ENCODE data around the gene ABCA12.

Gene ABCA12

DNA sequence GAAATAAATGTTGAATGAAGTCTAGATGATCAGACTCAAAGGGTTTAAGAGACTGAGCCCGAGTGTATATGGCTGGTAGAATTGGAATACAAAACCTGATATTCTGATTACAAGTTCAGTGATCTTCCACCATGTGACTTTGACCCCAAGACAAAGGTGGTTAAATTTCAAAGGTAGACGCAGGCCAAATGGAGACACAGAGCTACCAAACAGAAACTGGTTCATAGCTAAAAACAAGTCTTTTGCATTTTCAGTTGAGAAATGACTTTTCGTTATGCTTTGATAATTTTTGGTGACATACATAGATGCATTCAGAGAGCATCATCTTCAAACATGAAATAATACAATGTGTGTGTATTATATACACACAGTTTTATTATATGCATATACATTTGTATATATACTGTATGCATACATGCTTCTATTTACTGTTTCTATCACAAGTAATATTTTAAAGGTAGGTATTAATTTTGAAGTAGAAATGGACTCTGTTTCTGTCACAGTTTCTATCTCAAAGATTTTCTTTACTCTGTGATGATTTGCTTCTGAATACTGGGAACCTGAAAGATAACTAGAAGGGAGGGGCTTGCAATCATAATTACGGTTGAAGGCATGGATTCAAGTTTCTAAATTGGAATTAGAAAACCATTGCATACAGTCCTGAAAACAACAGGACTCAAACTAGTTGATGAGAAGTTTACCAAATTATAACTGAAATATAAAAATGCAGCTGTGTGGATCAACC, 142.3 kb downstream of the ABCA12 start:
- DNase-seq (ENCODE audit: low read depth, low spot score): no peak
- H3K4me3 ChIP-seq (ENCODE audit: low read length): no peak overlapping the region

DNA sequence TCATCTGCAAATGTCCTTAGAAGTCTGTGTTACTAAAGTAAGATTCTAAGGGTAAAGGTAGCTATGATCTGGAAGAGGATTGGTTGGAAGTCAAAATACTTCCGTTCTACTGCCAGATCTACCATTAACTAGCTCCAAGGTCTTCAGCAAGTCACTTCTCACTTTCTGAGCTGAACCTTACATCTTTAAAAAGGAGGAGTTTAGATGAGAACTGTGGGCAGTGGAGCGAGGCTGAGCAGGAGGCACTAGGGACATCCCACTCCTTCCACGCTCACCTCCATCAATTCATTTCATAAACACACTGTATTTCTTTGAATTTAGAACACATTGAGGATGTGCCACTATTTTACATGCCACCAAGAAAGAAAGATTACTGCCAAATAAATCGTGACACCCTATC, 143.0 kb downstream of the ABCA12 start:
- no peak overlapping the region for H3K4me3 ChIP-seq (ENCODE audit: low read length)
- DNase-seq (ENCODE audit: low read depth, low spot score): no peak

- DNase-seq (ENCODE audit: low read depth, low spot score): no peak
- H3K4me3 ChIP-seq (ENCODE audit: low read length): no peak overlapping the region
Measured at GRCh38 chr2:214992911-214993310, 145.5 kb downstream of the ABCA12 start.

- H3K4me3 ChIP-seq (ENCODE audit: low read length): no peak overlapping the region
- DNase-seq (ENCODE audit: low read depth, low spot score): no peak
Measured at GRCh38 chr2:214989187-214989586, 149.2 kb downstream of the ABCA12 start.

DNA sequence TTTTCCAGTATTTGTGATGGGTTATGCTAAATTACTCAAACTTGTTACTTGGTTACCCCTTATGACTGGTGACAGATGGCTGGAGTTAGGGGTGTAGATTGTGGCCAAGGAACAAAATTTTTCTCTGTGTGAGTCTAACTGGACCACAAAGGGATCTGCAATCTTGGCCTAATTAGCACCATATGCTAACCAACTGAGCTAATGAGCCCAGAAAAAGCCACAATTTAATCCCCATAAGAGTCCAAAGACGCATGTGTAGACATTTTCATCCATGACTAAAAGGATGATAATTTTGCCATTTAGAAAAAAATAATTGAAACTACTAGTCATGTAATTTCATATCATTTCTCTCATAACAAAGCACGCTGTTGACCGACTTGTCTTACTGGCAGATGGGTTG, 151.2 kb downstream of the ABCA12 start:
- no peak for DNase-seq (ENCODE audit: low read depth, low spot score)
- no peak overlapping the region for H3K4me3 ChIP-seq (ENCODE audit: low read length)

- no peak overlapping the region for H3K4me3 ChIP-seq (ENCODE audit: low read length)
- no peak for DNase-seq (ENCODE audit: low read depth, low spot score)
Measured at GRCh38 chr2:214985619-214986018, 152.8 kb downstream of the ABCA12 start.

GRCh38 chr2:214966420-214966819, 172.0 kb downstream of the ABCA12 start:
- DNase-seq (ENCODE audit: low read depth, low spot score): no peak
- H3K4me3 ChIP-seq (ENCODE audit: low read length): no peak overlapping the region

DNA sequence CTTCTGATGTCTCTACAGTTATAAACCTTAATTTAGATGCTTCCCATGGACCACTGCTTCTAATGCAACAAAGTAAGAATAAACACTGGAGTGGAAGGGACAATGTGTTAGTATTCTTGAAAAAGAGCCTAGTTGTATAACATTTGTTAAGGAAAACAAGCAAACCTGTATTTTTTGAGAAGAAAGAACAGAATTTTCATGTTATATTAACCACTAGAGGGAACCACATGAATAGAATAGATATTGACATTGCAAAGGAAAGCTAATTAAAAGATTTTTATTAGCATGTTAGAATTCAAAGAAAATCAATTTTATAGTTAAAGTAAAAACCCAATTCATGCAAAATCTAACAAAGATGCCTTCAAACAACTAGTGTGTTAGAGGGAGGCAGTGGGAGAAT, 177.7 kb downstream of the ABCA12 start:
- no peak for DNase-seq (ENCODE audit: low read depth, low spot score)
- H3K4me3 ChIP-seq (ENCODE audit: low read length): no peak overlapping the region

DNA sequence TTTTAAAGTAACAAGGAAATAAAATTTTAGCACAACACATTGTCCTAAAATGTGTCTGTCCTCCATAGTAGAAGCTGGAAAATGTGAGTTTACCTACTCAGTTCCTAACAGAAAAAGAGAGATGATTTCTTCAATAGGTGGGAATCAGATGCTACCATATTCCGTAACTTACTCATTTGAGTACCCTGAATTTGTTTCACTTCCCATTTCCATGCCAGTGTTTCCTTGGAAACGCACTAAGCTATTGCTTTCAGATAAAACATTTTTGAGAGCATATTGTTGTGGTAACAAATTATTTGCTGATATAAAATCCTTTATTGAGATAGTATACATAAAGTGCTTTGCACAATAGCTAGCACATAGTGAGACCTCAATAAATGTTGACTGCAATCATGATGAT, 191.5 kb downstream of the ABCA12 start:
- no peak for DNase-seq (ENCODE audit: low read depth, low spot score)

GRCh38 chr2:214934006-214934405, 204.4 kb downstream of the ABCA12 start:
- H3K4me3 ChIP-seq (ENCODE audit: low read length): no peak overlapping the region
- no peak for DNase-seq (ENCODE audit: low read depth, low spot score)

More for the DNA sequence above, 191.5 kb downstream of the ABCA12 start:
- no peak overlapping the region for H3K4me3 ChIP-seq (ENCODE audit: low read length)

DNA sequence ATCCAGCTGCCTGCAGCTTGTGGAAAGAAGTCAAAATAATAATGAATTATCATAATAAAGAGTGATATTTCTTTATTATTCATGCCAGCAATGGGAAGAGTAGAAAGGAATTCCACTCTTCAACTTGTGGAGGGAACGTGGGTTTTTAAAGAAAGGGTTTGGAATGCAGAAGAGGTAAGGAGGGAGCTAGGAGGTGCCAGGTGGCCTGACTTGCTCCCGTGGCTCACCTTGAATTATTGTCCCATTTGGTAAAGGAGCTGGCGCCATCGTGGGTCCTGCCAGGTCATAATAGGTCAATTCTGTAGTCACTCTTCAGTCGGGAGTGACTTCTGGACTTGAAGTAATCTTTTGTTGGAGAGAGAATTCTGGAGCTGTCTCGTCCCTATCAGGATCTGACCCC, 233.8 kb downstream of the ABCA12 start:
- no peak overlapping the region for H3K4me3 ChIP-seq (ENCODE audit: low read length)
- DNase-seq (ENCODE audit: low read depth, low spot score): no peak

- no peak for DNase-seq (ENCODE audit: low read depth, low spot score)
- H3K4me3 ChIP-seq (ENCODE audit: low read length): no peak overlapping the region
Measured at GRCh38 chr2:214904176-214904575, 234.2 kb downstream of the ABCA12 start.

DNA sequence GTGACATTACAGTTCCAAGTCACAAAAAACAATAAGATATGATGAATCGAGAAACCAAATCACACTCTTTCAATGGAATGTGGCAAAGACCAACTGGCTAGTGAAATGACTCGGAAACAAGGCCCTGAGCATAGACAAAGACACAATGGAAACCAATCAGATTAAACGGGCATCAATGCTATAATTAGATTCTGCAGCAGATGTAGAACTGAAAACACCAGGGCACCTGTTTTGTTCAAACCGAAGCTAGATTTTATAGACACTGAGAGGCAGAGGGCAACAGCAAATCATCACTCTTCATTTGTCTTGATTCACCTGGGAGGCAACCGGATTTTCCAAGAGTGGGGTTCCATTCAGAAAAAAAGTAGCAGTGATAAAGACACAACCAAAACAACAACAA, 236.1 kb downstream of the ABCA12 start:
- no peak for DNase-seq (ENCODE audit: low read depth, low spot score)
- no peak overlapping the region for H3K4me3 ChIP-seq (ENCODE audit: low read length)

- DNase-seq (ENCODE audit: low read depth, low spot score): no peak
- H3K4me3 ChIP-seq (ENCODE audit: low read length): no peak overlapping the region
Measured at GRCh38 chr2:214899751-214900150, 238.7 kb downstream of the ABCA12 start.

DNA sequence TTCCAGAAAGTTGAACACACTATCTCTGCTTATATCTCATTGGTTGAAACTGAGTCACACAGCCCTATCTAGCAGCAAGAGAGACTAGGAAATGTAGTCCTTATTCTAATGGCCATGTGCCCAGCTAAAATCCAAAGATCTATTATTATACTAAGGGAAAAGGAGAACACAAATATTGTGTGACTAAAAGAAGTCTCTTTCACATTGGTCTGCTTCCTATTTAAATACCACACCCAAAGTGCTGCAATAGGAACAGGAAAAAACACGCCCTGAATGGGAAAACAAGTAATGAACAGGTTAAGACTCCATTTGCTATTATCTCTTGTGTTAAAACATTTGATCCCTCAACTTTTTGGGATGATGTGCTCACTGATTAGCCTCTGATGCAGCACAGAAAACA, 242.2 kb downstream of the ABCA12 start:
- H3K4me3 ChIP-seq (ENCODE audit: low read length): no peak overlapping the region
- DNase-seq (ENCODE audit: low read depth, low spot score): no peak

DNA sequence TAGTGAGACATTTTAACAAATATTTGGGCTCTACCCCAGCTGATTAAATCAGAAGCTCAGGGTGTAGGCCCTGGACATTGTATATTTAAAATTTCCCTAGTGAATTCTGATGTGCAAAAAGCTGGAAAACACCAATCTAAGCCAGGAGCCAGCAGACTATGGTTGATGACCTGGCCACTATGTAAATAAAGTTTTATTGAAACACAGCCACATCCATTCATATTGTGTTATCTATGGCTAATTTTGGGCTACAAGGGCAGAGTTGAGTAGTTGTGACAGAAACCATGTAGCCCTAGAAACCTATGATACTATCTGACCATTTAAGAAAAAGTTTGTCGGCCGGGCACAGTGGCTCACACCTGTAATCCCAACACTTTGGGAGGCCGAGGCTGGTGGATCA, 243.0 kb downstream of the ABCA12 start:
- no peak for DNase-seq (ENCODE audit: low read depth, low spot score)
- H3K4me3 ChIP-seq (ENCODE audit: low read length): no peak overlapping the region

DNA sequence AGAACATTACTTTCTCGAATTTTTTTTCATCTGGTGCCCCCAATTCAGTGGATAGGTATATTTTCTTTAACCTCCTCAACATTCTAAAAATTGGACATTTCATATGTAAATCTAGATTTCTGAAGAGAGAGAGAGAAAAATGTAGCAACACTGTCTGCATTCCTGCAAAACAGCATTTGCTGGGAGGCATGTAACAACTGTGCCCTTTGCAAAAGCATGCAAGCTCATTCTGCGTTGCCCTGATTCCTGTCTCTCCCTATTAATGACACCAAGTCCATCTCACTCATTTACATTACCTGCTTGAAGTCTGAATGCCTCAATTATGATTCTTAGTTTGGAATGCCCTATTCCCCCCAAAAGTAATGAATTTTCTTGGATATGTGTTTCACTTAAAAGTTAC, 249.1 kb downstream of the ABCA12 start:
- H3K4me3 ChIP-seq (ENCODE audit: low read length): no peak overlapping the region
- no peak for DNase-seq (ENCODE audit: low read depth, low spot score)

DNA sequence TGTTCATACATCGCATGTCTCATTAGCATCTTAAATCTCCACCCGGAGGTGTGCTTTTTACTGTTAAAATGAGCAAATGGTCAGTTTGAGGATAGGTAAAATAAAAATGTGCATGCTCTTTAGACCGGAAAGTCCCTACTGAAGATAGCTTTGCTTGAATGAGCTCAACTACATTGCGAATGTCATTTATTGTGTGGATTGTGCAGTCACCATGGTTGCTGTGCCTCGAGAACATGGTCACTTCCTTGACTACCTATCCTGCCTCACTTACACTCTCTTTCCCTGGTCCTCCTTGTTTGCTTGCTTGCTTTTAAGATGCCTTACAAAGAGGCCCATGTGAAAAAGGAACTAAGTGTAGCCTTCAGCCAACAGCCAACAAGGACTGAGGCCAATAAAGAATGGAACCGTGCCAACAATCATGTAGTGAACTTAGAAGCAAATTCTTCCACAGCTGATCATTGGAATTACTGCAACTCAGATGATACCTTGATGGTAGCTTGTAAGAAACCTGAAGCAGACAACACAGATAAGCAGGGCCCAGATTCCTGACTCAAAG, 256.7 kb downstream of the ABCA12 start:
- DNase-seq (ENCODE audit: low read depth, low spot score): no peak
- H3K4me3 ChIP-seq (ENCODE audit: low read length): no peak overlapping the region

All from Jurkat, Clone E6-1 (cell line).